ENCODE measurements around the gene SPACA9. TPM values are rescaled to one million over a fixed set of nuclear protein-coding genes. Genes with fewer than 3 reads are reported as not detected.

The SPACA9 gene
- total and polyA plus RNA-seq, 2 of the 4 experiments (the other 2 are of a cell fraction), result 0.90 to 4.9 TPM

GRCh38 chr9:132877824-132878694 is 639 bp upstream of the SPACA9 start, which contains the start of gene AK8 (continued):
- no peak for TF ChIP-seq NFE2L2 (IDR thresholded peaks at IDR 0.05; ENCODE audit: low read depth, low read length)
- TF ChIP-seq MXI1 (IDR thresholded peaks at IDR 0.05; ENCODE audit: borderline replicate concordance, low read depth, low read length), result peak; percentile 83

- ATAC-seq (ENCODE audit: low read depth) (no peak), DNase-seq (no peak)
- Histone ChIP-seq H3K9me1 (ENCODE audit: insufficient read depth, low read length) (no peaks in the 10 kb centered on the region), H2BK120ac (ENCODE audit: low read depth, low read length) (no peak overlapping the region), H3K23ac (ENCODE audit: low read depth, low read length) (peak overlapping the region; percentile 2; the same call in 1 of the 2 replicates), H2AK9ac (replicated peaks; ENCODE audit: low read depth, low read length, poor library complexity) (peak overlapping the region; percentile 57), H3K14ac (replicated peaks; ENCODE audit: low read depth, low read length) (no peak overlapping the region), H3K4me1 (ENCODE audit: control insufficient read depth, insufficient read depth, low read length) (no peaks in the 10 kb centered on the region), H2BK20ac (ENCODE audit: low read depth, low read length) (no peak overlapping the region), H2AK5ac (ENCODE audit: low read depth, low read length) (peak overlapping the region; percentile 4; the same call in 1 of the 2 replicates), H2BK5ac (ENCODE audit: low read depth, low read length, poor library complexity, severe bottlenecking) (no peak overlapping the region), H3K4me2 (ENCODE audit: low read depth, low read length) (no peak overlapping the region; the same call in 1 of the 2 replicates), H3K9ac (ENCODE audit: low read depth, low read length) (no peak overlapping the region), H3K27me3 (ENCODE audit: control insufficient read depth, insufficient read depth, low read length) (no peaks in the 10 kb centered on the region; the same call in 1 of the 2 replicates), H2AFZ (replicated peaks; ENCODE audit: low read length, poor library complexity) (peak overlapping the region; percentile 99), H2BK15ac (ENCODE audit: low read depth, low read length) (no peak overlapping the region), H3K56ac (ENCODE audit: extremely low read depth, insufficient read depth, low read length) (no peak overlapping the region), H3K79me1 (ENCODE audit: low read depth in 1 of 2, low read length in 2 of 2) (no peaks in the 10 kb centered on the region), H4K91ac (ENCODE audit: insufficient read depth, low read depth, low read length) (no peak overlapping the region), H3K27ac (ENCODE audit: insufficient read depth, low read length) (no peak overlapping the region), H3K9me3 (ENCODE audit: control insufficient read depth, insufficient read depth, low read length) (no peaks in the 10 kb centered on the region), H3K4ac (ENCODE audit: low read depth, low read length) (no peak overlapping the region), H3K36me3 (ENCODE audit: control insufficient read depth, insufficient read depth, low read length) (no peaks in the 10 kb centered on the region), H4K5ac (ENCODE audit: low read depth, low read length) (no peak overlapping the region), H3K4me3 (ENCODE audit: insufficient read depth, low read depth, low read length) (no peak overlapping the region; the same call in 1 of the 2 replicates), H3K18ac (ENCODE audit: low read depth, low read length) (no peak overlapping the region), H4K20me1 (ENCODE audit: insufficient read depth, low read length) (no peaks in the 10 kb centered on the region), H4K8ac (ENCODE audit: low read depth in 2 of 2, low read length in 2 of 2) (peak overlapping the region; percentile 74 to 97; a peak in 2 of 4 replicates)
- dilution Hi-C loops (cut with HindIII; ENCODE audit: low sequenced_read_pairs, unreplicated experiment) (no loop called here), in situ Hi-C loops (cut with MboI; ENCODE audit: low sequenced_read_pairs) (no loop called here), intact Hi-C loops (cut with micrococcal nuclease) (no loop called here)
- CTCF ChIA-PET, result no interaction called here
- POLR2A ChIA-PET (ENCODE audit: unreplicated experiment), result no interaction called here
- 76% methylated on average over 2 of the region's 6 CpGs; no CpG with 5 or more reads in 1 of the 2 experiments for WGBS, 2 experiments (ENCODE audit: extremely low coverage in 2 of 2, insufficient read length in 1 of 2)
- BruUV-seq (replicated peaks), result no TSS peak
- TF ChIP-seq SMC3 (IDR thresholded peaks at IDR 0.05; ENCODE audit: low read depth, low read length) (no peak), USF2 (IDR thresholded peaks at IDR 0.05; ENCODE audit: low read depth, low read length) (no peak), MAFK (IDR thresholded peaks at IDR 0.05; ENCODE audit: low read depth, low read length) (no peak), ELK1 (IDR thresholded peaks at IDR 0.05; ENCODE audit: borderline replicate concordance, low read depth, low read length) (no peak), MXI1 (IDR thresholded peaks at IDR 0.05; ENCODE audit: borderline replicate concordance, low read depth, low read length) (no peak), NFE2L2 (IDR thresholded peaks at IDR 0.05; ENCODE audit: low read depth, low read length) (no peak), MAZ (IDR thresholded peaks at IDR 0.05; ENCODE audit: borderline replicate concordance, low read depth, low read length) (no peak), FOS (IDR thresholded peaks at IDR 0.05; ENCODE audit: low read depth, low read length) (no peak), CEBPB (IDR thresholded peaks at IDR 0.05; ENCODE audit: low read depth, low read length) (no peak), RCOR1 (IDR thresholded peaks at IDR 0.05; ENCODE audit: insufficient replicate concordance, low read length) (no peak), CHD1 (IDR thresholded peaks at IDR 0.05; ENCODE audit: low read depth, low read length) (no peak)
Observed at GRCh38 chr9:132879457-132880323, 992 bp downstream of the SPACA9 start.
